Superior temporal gyrus (tissue), 1 donor: ENCODE measurements around the gene KCNH8.

ENCODE experiments used
- DNase-seq: peaks from one replicate; pipeline ENCODE4 v3.0.0-alpha.2; 2016; ENCODE audit errors: extremely low spot score

The KCNH8 gene

GRCh38 chr3:19250959-19251610, 102.8 kb downstream of the KCNH8 start:
- DNase-seq: peak; percentile 55

- no peak for DNase-seq
These were observed 105.9 kb downstream of the KCNH8 start for GRCh38 chr3:19254189-19254588.

- DNase-seq: no peak
These were observed 106.6 kb downstream of the KCNH8 start for GRCh38 chr3:19254784-19255338.

GRCh38 chr3:19256313-19256712, 108.0 kb downstream of the KCNH8 start:
- no peak for DNase-seq

- DNase-seq: no peak
These were observed 115.3 kb downstream of the KCNH8 start for GRCh38 chr3:19263606-19264005.

GRCh38 chr3:19264424-19264823, 116.1 kb downstream of the KCNH8 start:
- no peak for DNase-seq

- DNase-seq: no peak
These were observed 118.7 kb downstream of the KCNH8 start for GRCh38 chr3:19267040-19267439.

- no peak for DNase-seq
These were observed 122.2 kb downstream of the KCNH8 start for GRCh38 chr3:19270481-19270880.

- DNase-seq: no peak
These were observed 124.0 kb downstream of the KCNH8 start for GRCh38 chr3:19272296-19272695.

- no peak for DNase-seq
These were observed 124.8 kb downstream of the KCNH8 start for GRCh38 chr3:19273091-19273490.

- DNase-seq: no peak
These were observed 126.3 kb downstream of the KCNH8 start for GRCh38 chr3:19274576-19274975.

- no peak for DNase-seq
These were observed 136.7 kb downstream of the KCNH8 start for GRCh38 chr3:19284974-19285373.

GRCh38 chr3:19293295-19293694, 145.0 kb downstream of the KCNH8 start:
- DNase-seq: no peak

- no peak for DNase-seq
These were observed 146.9 kb downstream of the KCNH8 start for GRCh38 chr3:19295208-19295607.

GRCh38 chr3:19331931-19332330, 183.6 kb downstream of the KCNH8 start:
- no peak for DNase-seq

GRCh38 chr3:19334120-19334519, 185.8 kb downstream of the KCNH8 start:
- DNase-seq: no peak

GRCh38 chr3:19338769-19339168, 190.5 kb downstream of the KCNH8 start:
- DNase-seq: no peak

GRCh38 chr3:19342389-19342788, 194.1 kb downstream of the KCNH8 start:
- DNase-seq: no peak

- peak; percentile 56 for DNase-seq
These were observed 198.4 kb downstream of the KCNH8 start for GRCh38 chr3:19346759-19347158.

- no peak for DNase-seq
These were observed 199.4 kb downstream of the KCNH8 start for GRCh38 chr3:19347671-19348070.

- no peak for DNase-seq
These were observed 200.2 kb downstream of the KCNH8 start for GRCh38 chr3:19348500-19348899.

- peak; percentile 52 for DNase-seq
These were observed 200.7 kb downstream of the KCNH8 start for GRCh38 chr3:19348941-19349564.

- DNase-seq: no peak
These were observed 209.6 kb downstream of the KCNH8 start for GRCh38 chr3:19357947-19358346.
